ENCODE results near the gene LECT2. TPM values are rescaled to one million over a fixed set of nuclear protein-coding genes. Genes with fewer than 3 reads are reported as not detected.

The LECT2 gene
- total RNA-seq, 4 donors from 2014 or later: not detected

GRCh38 chr5:135971701-135972100 lies 16.9 kb upstream of the LECT2 start:
- TF ChIP-seq CTCF (IDR thresholded peaks at IDR 0.05; ENCODE audit: low read depth): no peak

GRCh38 chr5:135966790-135967189 lies 12.0 kb upstream of the LECT2 start:
- TF ChIP-seq CTCF (IDR thresholded peaks at IDR 0.05; ENCODE audit: low read depth): no peak

DNA sequence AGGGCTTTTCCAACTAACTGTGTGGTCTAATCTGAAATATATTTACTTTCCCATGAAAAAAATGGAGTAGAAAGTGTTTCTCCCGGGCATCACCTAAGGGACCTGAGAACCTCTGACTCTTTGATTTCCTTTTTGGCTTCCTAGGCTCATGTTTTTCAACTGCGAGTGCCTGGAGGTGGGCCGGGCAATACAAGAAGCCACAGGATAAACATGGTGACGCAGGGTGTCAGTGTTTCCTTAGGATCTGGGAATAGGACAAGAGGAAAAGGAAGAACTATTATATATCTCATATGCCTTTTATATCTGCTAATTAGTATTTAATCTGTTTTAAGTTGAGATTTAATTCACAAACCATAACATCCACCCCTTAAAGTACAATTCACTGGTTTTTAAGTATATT lies 11.4 kb upstream of the LECT2 start:
- TF ChIP-seq CTCF (IDR thresholded peaks at IDR 0.05; ENCODE audit: low read depth): no peak

- no peak for TF ChIP-seq CTCF (IDR thresholded peaks at IDR 0.05; ENCODE audit: low read depth)
These were observed 10.7 kb upstream of the LECT2 start for GRCh38 chr5:135965504-135965903.

DNA sequence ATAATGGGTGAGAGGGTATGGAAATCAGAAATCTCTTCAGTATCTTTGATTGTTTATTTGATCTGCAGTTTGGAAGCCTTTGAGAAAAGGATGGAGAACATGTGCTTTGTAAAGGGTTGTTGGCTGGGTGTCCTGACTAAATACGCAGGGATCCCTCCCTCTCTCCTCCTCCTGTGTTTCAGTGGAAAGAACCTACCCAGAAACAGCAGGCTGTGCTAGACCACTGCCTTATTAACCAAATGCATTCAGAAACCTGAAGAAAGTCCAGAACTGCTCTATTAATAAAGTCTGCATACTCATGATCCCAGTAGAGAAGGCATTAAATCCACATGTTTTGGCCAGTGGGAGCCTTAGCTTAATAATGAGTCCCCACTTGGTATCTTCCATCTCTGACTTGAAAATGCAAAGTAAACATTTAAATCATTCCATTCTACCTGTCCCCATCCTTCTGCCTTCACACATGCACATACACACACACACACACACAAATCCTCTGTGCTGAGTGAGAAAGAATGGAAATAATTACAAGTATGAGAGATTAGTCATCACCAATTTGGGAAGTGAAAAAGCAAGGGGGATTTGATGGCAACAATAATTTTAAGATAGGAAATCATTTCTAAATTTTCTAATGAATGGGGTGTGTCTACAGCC lies 10.0 kb upstream of the LECT2 start:
- no peak for TF ChIP-seq CTCF (IDR thresholded peaks at IDR 0.05; ENCODE audit: low read depth)

DNA sequence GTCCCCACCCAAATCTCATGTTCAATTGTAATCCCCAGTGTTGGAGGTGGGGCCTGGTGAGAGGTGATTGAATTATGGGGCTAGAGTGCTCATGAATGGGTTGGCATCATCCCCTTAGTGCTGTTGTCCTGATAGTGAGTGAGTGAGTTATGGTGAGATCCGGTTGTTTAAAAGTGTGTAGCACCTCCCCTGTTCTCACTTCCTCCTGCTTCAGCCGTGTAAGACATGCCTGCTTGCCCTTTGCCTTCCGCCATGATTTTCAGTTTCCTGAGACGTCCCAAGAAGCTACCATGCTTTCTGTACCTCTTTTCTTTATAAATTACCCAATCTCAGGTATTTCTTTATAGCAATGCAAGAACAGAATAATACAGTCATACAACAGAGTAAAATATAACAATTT lies 742 bp upstream of the LECT2 start:
- TF ChIP-seq CTCF (IDR thresholded peaks at IDR 0.05; ENCODE audit: low read depth): no peak

DNA sequence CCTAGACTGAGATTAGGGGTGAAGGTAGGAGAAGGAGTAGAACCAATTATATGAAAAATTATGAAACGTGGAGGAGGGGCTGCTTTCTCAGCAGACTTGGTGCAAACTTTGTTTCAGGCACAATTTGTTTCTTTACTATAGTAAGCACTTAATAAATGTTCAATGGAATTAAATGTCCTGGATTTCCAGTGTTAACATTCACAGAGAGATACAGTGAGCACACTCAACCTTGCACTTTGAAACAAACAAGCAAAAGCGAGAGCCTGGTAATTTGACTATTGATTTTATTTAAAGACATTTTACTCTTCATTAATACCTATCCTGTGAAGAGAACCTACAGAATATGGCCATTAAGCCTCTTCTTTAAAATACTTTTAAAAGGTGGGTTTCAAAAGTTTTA lies 933 bp downstream of the LECT2 start:
- TF ChIP-seq CTCF (IDR thresholded peaks at IDR 0.05; ENCODE audit: low read depth): no peak

Data from subcutaneous adipose tissue (tissue), 4 donors.